ENCODE data around the gene HSPBAP1.
"Not testable (repeated sequence)": the region's sequence is repeated elsewhere in the genome, so short reads cannot be mapped to it uniquely, and the experiment has no call there.

HSPBAP1 gene

GRCh38 chr3:122730240-122730639 lies 63.4 kb downstream of the HSPBAP1 start:
- DNase-seq = no peak

GRCh38 chr3:122728756-122729514 lies 64.7 kb downstream of the HSPBAP1 start:
- DNase-seq = no peak

- no peak for DNase-seq
These were observed 65.4 kb downstream of the HSPBAP1 start for GRCh38 chr3:122728186-122728585.

GRCh38 chr3:122727766-122728165 lies 65.9 kb downstream of the HSPBAP1 start:
- no peak for DNase-seq

- peak; percentile 33 for DNase-seq
These were observed 66.3 kb downstream of the HSPBAP1 start for GRCh38 chr3:122727294-122727693.

GRCh38 chr3:122725106-122725505 lies 68.5 kb downstream of the HSPBAP1 start:
- DNase-seq = no peak

GRCh38 chr3:122719273-122719921 lies 74.2 kb downstream of the HSPBAP1 start:
- no peak for DNase-seq

GRCh38 chr3:122716667-122717066 lies 77.0 kb downstream of the HSPBAP1 start:
- DNase-seq = no peak

GRCh38 chr3:122714273-122714672 lies 79.4 kb downstream of the HSPBAP1 start:
- no peak for DNase-seq

GRCh38 chr3:122710616-122711251 lies 82.9 kb downstream of the HSPBAP1 start:
- not testable (repeated sequence) for DNase-seq

- no peak for DNase-seq
These were observed 88.3 kb downstream of the HSPBAP1 start for GRCh38 chr3:122705379-122705778.

GRCh38 chr3:122700193-122700592 lies 93.4 kb downstream of the HSPBAP1 start:
- DNase-seq = no peak

- DNase-seq = no peak
These were observed 95.5 kb downstream of the HSPBAP1 start for GRCh38 chr3:122697952-122698620.

GRCh38 chr3:122695927-122696561 lies 97.6 kb downstream of the HSPBAP1 start:
- no peak for DNase-seq

GRCh38 chr3:122694966-122695365 lies 98.7 kb downstream of the HSPBAP1 start:
- DNase-seq = no peak

GRCh38 chr3:122692674-122693073 lies 101.0 kb downstream of the HSPBAP1 start:
- DNase-seq = no peak

- peak; percentile 39 for DNase-seq
These were observed 102.4 kb downstream of the HSPBAP1 start for GRCh38 chr3:122691195-122691594.

GRCh38 chr3:122690096-122690495 lies 103.5 kb downstream of the HSPBAP1 start:
- DNase-seq = no peak

All from suppressor macrophage treated with lipopolysaccharide for 4 hours (primary cell).